ENCODE data around the gene SLC35F6. TPM values are rescaled to one million over a fixed set of nuclear protein-coding genes. Genes with fewer than 3 reads are reported as not detected.

The SLC35F6 gene
- total RNA-seq, 1 donor from 2014 or later: 40.8 TPM

DNA sequence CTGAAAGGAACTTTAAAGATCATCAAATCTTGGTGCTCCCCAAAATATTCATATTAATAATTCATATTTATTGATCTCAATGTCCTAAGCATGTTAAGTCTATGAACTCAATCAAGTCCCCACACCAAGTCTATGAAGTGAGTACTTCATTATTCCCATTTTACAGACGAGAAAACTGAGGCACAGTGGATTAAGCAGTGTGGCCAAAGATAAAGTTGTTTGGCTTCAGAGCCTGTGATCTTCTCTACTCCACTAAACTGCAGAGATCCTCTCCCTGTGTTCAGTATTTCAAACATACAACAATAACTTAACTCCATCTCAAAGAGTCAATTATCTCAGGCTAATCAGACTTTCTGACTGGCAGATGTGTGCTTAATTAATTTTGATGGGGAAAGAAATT, 41.8 kb upstream of the SLC35F6 start:
- Histone ChIP-seq H3K27ac (no peak overlapping the region), H3K4me1 (peaks cover 25% of the 10 kb centered on the region), H3K4me3 (no peak overlapping the region), H3K36me3 (no peaks in the 10 kb centered on the region), H3K9me3 (no peaks in the 10 kb centered on the region), H3K27me3 (no peaks in the 10 kb centered on the region)
- no peak for DNase-seq (ENCODE audit: extremely low spot score in 2 of 2)
- intact Hi-C loops (cut with DNase I): no loop called here
- TF ChIP-seq, protein P1, sequence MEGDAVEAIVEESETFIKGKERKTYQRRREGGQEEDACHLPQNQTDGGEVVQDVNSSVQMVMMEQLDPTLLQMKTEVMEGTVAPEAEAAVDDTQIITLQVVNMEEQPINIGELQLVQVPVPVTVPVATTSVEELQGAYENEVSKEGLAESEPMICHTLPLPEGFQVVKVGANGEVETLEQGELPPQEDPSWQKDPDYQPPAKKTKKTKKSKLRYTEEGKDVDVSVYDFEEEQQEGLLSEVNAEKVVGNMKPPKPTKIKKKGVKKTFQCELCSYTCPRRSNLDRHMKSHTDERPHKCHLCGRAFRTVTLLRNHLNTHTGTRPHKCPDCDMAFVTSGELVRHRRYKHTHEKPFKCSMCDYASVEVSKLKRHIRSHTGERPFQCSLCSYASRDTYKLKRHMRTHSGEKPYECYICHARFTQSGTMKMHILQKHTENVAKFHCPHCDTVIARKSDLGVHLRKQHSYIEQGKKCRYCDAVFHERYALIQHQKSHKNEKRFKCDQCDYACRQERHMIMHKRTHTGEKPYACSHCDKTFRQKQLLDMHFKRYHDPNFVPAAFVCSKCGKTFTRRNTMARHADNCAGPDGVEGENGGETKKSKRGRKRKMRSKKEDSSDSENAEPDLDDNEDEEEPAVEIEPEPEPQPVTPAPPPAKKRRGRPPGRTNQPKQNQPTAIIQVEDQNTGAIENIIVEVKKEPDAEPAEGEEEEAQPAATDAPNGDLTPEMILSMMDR (IDR thresholded peaks at IDR 0.05): no peak
- no peak for TF ChIP-seq POLR2AphosphoS5 (IDR thresholded peaks at IDR 0.05; ENCODE audit: insufficient read depth in 1 of 2, low read depth in 1 of 2)

DNA sequence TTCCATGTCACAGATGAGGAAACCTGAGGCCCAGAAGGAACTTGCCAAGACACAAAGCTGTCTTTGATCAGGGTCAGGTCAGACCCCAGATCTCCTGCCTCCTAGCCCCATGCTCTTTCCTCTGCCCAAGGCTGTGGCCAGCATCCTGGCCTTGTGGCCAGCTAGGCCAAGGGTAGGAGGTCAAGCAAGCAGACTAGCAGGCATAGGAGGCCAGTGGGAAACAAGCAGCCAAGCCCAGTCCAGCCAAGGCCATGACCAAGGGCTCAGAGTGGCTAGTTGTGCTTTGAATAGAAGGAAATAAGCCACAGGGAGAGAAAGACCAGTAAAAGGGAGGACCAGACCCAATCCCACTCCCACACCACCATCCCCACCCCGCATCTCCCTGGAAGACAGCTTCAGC, 41.2 kb upstream of the SLC35F6 start:
- intact Hi-C loops (cut with DNase I): no loop called here
- Histone ChIP-seq H3K36me3 (no peaks in the 10 kb centered on the region), H3K27ac (peak overlapping the region; percentile 40), H3K9me3 (no peaks in the 10 kb centered on the region), H3K4me1 (peaks cover 25% of the 10 kb centered on the region), H3K27me3 (no peaks in the 10 kb centered on the region), H3K4me3 (no peak overlapping the region)
- DNase-seq (ENCODE audit: extremely low spot score in 2 of 2): no peak
- TF ChIP-seq POLR2AphosphoS5 (IDR thresholded peaks at IDR 0.05; ENCODE audit: insufficient read depth in 1 of 2, low read depth in 1 of 2) (no peak), POLR2A (IDR thresholded peaks at IDR 0.05) (no peak)
- TF ChIP-seq, protein P1 (IDR thresholded peaks at IDR 0.05): no peak

DNA sequence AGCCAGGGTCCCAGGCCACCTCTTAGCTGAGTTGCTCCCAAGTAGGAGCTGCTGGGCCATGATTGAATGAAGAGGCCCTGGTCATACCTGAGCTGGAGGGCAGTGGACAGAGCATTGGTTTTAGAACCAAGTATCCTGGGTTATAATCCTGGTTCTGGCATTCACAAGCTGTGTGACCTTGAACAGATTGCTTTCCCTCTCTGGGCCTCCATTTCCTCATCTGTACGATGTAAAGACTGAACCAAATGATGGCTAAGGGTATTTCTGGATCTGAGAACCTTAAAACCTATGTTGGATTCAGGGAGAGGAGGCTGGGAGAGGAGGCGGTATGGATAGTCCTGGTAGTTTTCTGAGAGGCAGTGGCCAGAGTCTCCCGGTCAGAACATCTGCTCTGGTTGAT, 40.6 kb upstream of the SLC35F6 start:
- Histone ChIP-seq H3K36me3 (no peaks in the 10 kb centered on the region), H3K27ac (peak overlapping the region; percentile 40), H3K4me1 (peaks cover 25% of the 10 kb centered on the region), H3K9me3 (no peaks in the 10 kb centered on the region), H3K4me3 (no peak overlapping the region), H3K27me3 (no peaks in the 10 kb centered on the region)
- TF ChIP-seq, protein P1 (IDR thresholded peaks at IDR 0.05): no peak
- no peak for TF ChIP-seq POLR2AphosphoS5 (IDR thresholded peaks at IDR 0.05; ENCODE audit: insufficient read depth in 1 of 2, low read depth in 1 of 2)
- TF ChIP-seq POLR2A (IDR thresholded peaks at IDR 0.05): no peak
- intact Hi-C loops (cut with DNase I): no loop called here
- DNase-seq (ENCODE audit: extremely low spot score in 2 of 2): no peak

DNA sequence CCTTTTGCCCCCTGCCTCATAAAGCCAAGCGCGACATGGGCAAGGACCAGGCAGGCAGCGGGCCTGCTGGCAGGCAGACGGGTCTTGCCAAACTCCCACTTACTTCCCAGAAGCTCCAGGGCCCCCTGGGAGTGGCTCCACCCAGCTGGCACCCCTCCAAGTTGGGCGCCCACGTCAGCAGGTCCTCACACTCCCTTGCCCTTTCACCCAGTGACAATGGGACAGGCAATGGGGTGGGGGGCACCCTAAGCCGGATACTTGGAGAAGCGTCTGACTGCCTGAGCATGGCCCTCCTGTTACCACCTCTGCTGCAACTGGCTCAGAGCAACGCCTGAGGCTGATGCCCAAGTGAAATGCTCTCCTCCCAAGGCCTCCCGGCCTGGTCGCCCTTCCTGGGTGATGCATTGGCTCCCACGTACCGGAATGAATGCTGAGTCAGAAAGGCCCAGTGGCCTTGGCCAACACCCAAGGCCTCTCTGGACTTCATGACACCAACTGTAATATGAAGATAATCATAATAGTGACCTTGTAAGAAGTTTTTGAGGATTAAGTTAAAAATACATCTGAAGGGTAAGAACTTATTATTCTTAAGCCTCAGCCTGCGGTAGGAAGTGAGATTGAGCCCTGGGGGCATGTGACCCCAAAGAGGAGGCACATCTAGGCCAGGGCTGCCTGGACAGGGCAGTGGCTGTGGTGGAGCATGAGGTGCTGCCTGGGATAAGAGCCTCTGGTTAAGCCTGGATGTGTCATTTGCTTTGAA, 39.9 kb upstream of the SLC35F6 start:
- Histone ChIP-seq H3K27ac (peak overlapping the region; percentile 40), H3K27me3 (no peaks in the 10 kb centered on the region), H3K4me3 (no peak overlapping the region), H3K9me3 (no peaks in the 10 kb centered on the region), H3K36me3 (no peaks in the 10 kb centered on the region), H3K4me1 (peaks cover 25% of the 10 kb centered on the region)
- intact Hi-C loops (cut with DNase I): no loop called here
- TF ChIP-seq POLR2AphosphoS5 (IDR thresholded peaks at IDR 0.05; ENCODE audit: insufficient read depth in 1 of 2, low read depth in 1 of 2) (peak in 1 of 2 donors; percentile 78), POLR2A (IDR thresholded peaks at IDR 0.05) (no peak)
- TF ChIP-seq, protein P1 (IDR thresholded peaks at IDR 0.05): no peak
- DNase-seq (ENCODE audit: extremely low spot score in 2 of 2): no peak

DNA sequence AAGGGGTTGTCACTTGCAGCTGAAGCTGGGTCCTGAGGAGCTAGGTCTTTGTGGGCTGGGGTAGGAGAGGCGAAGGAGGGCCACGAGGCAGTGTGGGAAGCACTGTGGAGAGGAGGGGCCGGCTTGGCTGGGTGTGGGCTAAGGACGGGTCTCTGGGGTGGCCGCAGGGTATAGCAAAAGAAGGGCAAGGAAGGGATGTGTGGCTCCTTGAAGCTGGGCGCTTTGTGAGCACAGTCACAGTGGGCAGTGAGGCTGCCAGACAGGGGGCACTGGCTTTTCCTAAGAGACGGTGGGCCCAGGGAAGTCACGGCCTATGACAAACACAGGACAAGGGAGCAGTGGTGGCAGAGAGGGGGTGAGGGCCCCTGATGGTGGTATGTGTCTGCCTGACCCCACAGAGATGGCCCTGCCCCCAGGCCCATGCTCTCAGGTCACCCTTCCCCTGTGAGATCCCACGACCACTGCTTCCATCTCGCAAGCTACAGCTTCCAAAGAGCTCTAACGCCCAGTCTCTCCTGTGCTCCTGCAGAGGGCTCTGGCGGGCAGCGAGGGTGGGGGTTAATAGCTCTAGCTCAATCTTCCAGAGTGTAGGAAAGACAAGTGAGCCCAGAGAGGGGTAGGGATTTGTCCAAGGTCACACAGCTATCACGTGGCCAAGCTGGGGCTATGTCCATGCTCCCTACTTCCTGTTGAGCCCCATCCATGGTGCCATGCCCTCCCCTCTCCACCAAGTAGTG, 39.1 kb upstream of the SLC35F6 start:
- Histone ChIP-seq H3K36me3 (no peaks in the 10 kb centered on the region), H3K4me1 (peaks cover 24% of the 10 kb centered on the region), H3K4me3 (no peak overlapping the region), H3K27me3 (no peaks in the 10 kb centered on the region), H3K9me3 (no peaks in the 10 kb centered on the region), H3K27ac (peak overlapping the region; percentile 40)
- no peak for TF ChIP-seq POLR2A (IDR thresholded peaks at IDR 0.05)
- TF ChIP-seq, protein P1 (IDR thresholded peaks at IDR 0.05): no peak
- TF ChIP-seq POLR2AphosphoS5 (IDR thresholded peaks at IDR 0.05; ENCODE audit: insufficient read depth in 1 of 2, low read depth in 1 of 2): no peak
- intact Hi-C loops (cut with DNase I): no loop called here
- no peak for DNase-seq (ENCODE audit: extremely low spot score in 2 of 2)

Data from vagina (tissue), 2 donors.